ENCODE data around the gene TCERG1L.

- TF ChIP-seq CTCF (IDR thresholded peaks at IDR 0.05) = no peak
- no peak for TF ChIP-seq POLR2A (IDR thresholded peaks at IDR 0.05)
These were observed 56.7 kb downstream of the TCERG1L start for GRCh38 chr10:131254859-131255252.

All from tibial nerve (tissue), 3 donors.